Measurements from ENCODE around the gene SLC47A2.
A peak's percentile ranks its signal among the peaks of the same experiment; 100 is the strongest.
"Not testable (repeated sequence)": the region's sequence is repeated elsewhere in the genome, so short reads cannot be mapped to it uniquely, and the experiment has no call there.

The SLC47A2 gene

GRCh38 chr17:19716108-19717030, at the start of gene SLC47A2:
SLC47A2 (minus strand) TSS chr17:19716584; CDS start chr17:19716555, 29 bp downstream.
- DNase-seq, result no peak

GRCh38 chr17:19766016-19766415, 49.6 kb upstream of the SLC47A2 start:
- DNase-seq, result no peak

GRCh38 chr17:19763991-19764390, 47.6 kb upstream of the SLC47A2 start:
- DNase-seq, result not testable (repeated sequence)

GRCh38 chr17:19763416-19763815, 47.0 kb upstream of the SLC47A2 start:
- DNase-seq, result no peak

GRCh38 chr17:19762515-19762961, 46.2 kb upstream of the SLC47A2 start:
- peak; percentile 39 for DNase-seq

GRCh38 chr17:19760746-19761145, 44.4 kb upstream of the SLC47A2 start:
- no peak for DNase-seq

- no peak for DNase-seq
Measured at GRCh38 chr17:19759568-19760549, 43.5 kb upstream of the SLC47A2 start.

GRCh38 chr17:19757536-19758180, 41.3 kb upstream of the SLC47A2 start:
- no peak for DNase-seq

GRCh38 chr17:19756546-19756945, 40.2 kb upstream of the SLC47A2 start:
- DNase-seq, result no peak

- DNase-seq, result no peak
Measured at GRCh38 chr17:19755821-19756510, 39.6 kb upstream of the SLC47A2 start.

- no peak for DNase-seq
Measured at GRCh38 chr17:19755392-19755791, 39.0 kb upstream of the SLC47A2 start.

- DNase-seq, result no peak
Measured at GRCh38 chr17:19753661-19754463, 37.5 kb upstream of the SLC47A2 start.

- peak; percentile 95 for DNase-seq
Measured at GRCh38 chr17:19753051-19753509, 36.7 kb upstream of the SLC47A2 start.

GRCh38 chr17:19752216-19753050, 36.0 kb upstream of the SLC47A2 start:
- DNase-seq, result no peak

GRCh38 chr17:19750835-19751234, 34.5 kb upstream of the SLC47A2 start:
- peak; percentile 48 for DNase-seq

- no peak for DNase-seq
Measured at GRCh38 chr17:19750020-19750572, 33.7 kb upstream of the SLC47A2 start.

GRCh38 chr17:19748807-19749193, 32.4 kb upstream of the SLC47A2 start:
- DNase-seq, result no peak

GRCh38 chr17:19747829-19748806, 31.7 kb upstream of the SLC47A2 start, which contains the start of gene ALDH3A1:
ALDH3A1 (minus strand) TSS chr17:19748298; CDS start chr17:19745129, 3,169 bp downstream.
- no peak for DNase-seq

Measured in NCI-H226 (cell line).